Coronary artery (tissue), 2 donors: Measurements from ENCODE around the gene PPP1R14C.

Source experiments
- DNase-seq: peaks from one replicate; pipeline ENCODE4 v3.0.0-alpha.2; 2017; ENCODE audit warnings: low spot score
- H3K27ac ChIP-seq, 2 donors: fragments of 200-600 bp; sonication (generic); one replicate each; pipeline ENCODE4 v1.5.1; 2016 to 2019
- H3K4me3 ChIP-seq: fragments of 200-600 bp; sonication (generic); 2 replicates; pipeline ENCODE4 v1.5.1; 2016; ENCODE audit warnings: mild to moderate bottlenecking, moderate library complexity
- TF ChIP-seq, protein P1 (sequence below): fragments of 200-600 bp; sonication (generic); IDR thresholded peaks from one replicate; pipeline ENCODE4 v1.5.1; 2019; ENCODE audit warnings: antibody characterized with exemption

The PPP1R14C gene

DNA sequence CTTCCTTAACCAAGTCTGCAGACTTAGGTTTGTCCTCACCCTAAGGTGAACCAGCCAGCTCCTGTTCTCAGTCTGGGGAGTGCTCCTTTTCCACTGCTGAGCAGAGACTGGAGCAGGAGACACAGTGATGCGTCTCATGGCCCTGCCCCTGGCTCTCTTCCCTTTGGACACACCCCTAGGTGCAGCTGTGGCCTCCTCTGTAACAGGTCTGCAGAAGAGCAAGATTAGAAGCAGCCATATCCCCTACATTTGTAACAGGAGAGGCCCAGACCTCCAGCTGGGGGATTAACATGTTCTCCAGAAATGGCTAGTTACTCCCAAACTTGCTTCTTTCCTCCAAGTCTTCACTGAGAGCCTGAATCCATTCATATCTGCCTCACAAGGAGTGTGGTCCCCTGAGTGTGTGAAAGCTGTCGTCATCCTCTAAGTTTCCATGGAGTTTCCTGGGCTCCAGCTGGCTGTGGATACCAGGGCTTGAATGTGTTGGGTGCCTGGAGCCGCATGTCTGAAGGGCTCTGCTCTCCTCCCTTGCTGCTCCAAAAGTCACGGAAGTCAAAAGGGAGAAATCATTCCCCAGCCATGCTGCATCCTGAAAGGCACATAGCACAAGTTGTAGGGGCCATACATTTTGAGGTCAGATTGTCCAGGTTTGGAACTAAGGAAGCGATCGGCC is 57.7 kb downstream of the PPP1R14C start:
- peak; percentile 43 for DNase-seq
- no peak overlapping the region for H3K27ac ChIP-seq
- no peak overlapping the region for H3K4me3 ChIP-seq
- TF ChIP-seq, protein P1, sequence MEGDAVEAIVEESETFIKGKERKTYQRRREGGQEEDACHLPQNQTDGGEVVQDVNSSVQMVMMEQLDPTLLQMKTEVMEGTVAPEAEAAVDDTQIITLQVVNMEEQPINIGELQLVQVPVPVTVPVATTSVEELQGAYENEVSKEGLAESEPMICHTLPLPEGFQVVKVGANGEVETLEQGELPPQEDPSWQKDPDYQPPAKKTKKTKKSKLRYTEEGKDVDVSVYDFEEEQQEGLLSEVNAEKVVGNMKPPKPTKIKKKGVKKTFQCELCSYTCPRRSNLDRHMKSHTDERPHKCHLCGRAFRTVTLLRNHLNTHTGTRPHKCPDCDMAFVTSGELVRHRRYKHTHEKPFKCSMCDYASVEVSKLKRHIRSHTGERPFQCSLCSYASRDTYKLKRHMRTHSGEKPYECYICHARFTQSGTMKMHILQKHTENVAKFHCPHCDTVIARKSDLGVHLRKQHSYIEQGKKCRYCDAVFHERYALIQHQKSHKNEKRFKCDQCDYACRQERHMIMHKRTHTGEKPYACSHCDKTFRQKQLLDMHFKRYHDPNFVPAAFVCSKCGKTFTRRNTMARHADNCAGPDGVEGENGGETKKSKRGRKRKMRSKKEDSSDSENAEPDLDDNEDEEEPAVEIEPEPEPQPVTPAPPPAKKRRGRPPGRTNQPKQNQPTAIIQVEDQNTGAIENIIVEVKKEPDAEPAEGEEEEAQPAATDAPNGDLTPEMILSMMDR: no peak

DNA sequence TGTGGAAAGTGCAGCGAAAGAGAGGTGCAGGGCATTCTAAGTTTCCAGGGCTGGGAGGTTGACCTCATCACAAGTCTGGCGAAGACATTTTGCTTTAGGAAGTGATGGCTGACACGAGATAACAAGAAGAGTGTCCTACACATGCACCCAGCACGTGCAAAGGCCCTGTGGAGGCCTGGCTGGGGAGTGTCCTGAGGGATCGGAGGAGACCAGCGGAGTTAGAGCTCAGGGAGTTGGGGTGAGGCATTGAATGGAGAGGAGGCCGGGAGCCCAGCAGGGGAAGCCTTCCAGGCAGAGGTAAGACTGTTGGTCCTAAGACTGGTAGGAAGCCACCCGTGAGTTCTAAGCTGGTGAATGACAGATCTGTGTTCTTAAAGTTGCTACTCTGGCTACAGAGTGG is 58.4 kb downstream of the PPP1R14C start:
- TF ChIP-seq, protein P1: no peak
- peak; percentile 31 for DNase-seq
- Histone ChIP-seq H3K27ac (no peak overlapping the region), H3K4me3 (no peak overlapping the region)

DNA sequence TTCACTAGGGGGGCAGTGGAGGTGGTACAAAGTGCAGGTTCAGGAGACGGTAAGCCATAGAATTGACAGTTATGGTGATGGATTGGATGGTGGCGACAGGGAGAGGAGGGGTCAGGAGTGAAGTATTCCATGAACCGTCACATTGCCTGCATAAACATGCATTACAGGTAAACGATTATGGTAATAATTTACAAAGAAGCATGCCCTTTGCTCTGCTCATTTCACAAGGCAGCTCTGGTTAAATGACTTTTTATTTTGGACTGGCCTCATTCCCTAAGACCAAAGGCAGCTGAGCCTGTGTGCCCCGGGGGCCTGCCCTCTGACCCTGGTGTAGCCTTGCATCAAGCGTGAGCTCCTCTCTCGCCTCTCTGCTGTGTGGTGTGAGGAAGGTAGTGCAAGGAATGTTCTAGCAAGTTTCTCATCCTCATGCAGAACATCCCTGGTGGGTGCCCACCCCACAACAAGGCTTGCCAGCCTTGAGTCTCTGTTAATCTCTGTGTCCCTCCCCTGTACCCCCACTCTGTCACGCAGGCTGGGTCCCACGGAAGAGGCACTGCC is 59.0 kb downstream of the PPP1R14C start:
- TF ChIP-seq, protein P1: no peak

DNA sequence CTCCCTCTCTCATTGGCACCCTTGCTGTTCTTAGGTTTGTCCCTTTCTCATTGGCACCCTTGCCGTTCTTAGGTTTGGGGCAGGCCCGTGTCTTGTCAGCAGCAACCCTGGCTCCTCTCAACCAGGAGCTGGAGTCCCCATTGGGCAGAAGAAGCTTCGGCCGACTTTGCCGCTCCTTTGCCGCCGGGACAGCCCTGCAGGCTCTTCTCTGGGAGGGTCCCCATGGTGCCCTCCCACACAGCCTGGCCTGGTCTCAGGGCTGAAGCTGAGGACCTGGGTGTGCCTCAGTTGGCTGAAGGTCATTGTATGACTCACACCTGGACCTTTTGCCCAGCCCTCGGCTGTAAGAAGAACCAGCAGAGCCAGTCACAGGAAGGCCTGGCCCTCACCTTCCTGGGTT is 59.6 kb downstream of the PPP1R14C start:
- Histone ChIP-seq H3K27ac (no peak overlapping the region), H3K4me3 (no peak overlapping the region)
- DNase-seq: no peak
- TF ChIP-seq, protein P1: no peak

More for the DNA sequence above, 59.0 kb downstream of the PPP1R14C start:
- Histone ChIP-seq H3K27ac (no peak overlapping the region), H3K4me3 (no peak overlapping the region)
- peak; percentile 52 for DNase-seq

DNA sequence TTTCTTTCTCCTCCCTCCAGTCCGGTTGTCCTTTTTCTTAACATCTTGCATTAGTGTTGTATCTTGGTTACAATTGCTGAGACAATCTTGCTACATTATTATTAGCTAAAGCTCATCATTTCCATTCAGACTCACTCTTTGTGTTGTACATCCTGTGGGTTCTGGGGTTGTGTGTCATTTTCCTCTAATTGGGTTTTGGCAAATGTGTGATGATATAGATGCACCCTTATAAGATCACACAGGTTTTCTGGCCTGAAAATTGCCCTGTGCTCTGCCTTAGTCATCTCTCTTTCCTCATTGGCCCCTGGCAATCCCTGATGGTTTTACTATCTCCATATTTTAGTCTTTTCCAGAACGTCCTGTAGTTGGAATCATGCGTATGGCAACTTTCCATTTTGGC is 60.1 kb downstream of the PPP1R14C start:
- H3K27ac ChIP-seq: no peak overlapping the region
- TF ChIP-seq, protein P1: no peak
- no peak overlapping the region for H3K4me3 ChIP-seq
- DNase-seq: no peak

DNA sequence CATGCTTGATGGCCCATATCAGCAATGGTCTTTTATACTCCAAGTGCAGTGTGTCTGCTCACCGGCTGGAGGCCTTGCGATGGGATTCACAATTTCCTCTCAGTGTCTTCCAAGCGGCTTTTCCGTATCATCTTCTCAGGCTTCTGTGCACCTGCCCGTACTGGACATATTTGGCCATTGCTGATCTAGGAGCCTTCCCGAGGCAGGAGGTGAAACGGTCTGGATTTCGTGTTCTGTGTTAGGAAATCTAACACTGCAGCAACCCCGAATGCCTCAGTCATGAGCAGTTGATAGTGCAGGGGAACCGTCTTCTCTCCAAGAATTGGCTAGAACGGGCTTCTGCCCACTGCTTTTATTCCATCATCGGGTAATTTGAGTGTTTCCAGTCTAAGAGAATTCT is 60.5 kb downstream of the PPP1R14C start:
- TF ChIP-seq, protein P1: no peak
- DNase-seq: peak; percentile 14
- Histone ChIP-seq H3K4me3 (no peak overlapping the region), H3K27ac (no peak overlapping the region)
